Stimulated activated CD4-positive, alpha-beta T cell treated with anti-CD3 and anti-CD28 coated beads, Interleukin-12 subunit alpha, Interleukin-12 subunit beta, amount 100 ng/mL, for 4 hours (primary cell): ENCODE results near the gene PANK2.
"Not testable (repeated sequence)": the region's sequence is repeated elsewhere in the genome, so short reads cannot be mapped to it uniquely, and the experiment has no call there.

ENCODE experiments used
- DNase-seq: peaks from one replicate; pipeline ENCODE4 v3.0.0-alpha.2; 2020

PANK2 gene

DNA sequence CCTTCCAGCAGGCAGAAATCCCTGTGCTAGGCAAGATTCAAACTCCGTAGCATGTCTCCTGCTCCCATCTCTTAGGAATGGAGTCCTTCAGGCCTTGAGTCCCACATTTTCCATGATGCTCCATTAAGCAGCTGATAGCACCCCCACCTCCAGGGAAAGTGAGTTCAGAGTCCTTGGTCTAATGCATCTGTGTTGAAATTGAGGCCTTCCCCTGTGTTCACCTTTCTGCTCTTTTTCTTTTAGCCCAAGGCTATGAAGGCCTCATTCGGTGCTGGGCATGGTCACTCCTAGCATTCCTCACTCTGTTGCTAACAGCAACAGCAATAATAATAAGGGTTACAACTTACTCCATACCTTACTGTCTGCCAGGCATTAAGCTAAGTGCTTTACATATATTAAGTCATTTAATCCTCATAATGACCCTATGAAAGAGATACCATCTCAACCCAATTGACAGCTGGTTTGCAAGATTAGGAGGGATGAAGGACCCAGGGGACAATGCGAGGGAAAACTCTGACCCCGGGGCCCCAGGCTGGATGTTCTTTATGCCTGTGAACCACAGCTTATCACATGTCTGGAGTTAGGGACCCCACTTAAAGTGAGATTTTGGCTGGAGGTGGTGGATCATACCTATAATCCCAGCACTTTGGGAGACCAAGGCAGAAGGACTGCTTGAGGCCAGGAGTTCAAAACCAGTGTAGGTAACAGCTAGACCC lies 17.5 kb upstream of the PANK2 start:
- no peak for DNase-seq

GRCh38 chr20:3873507-3873906 lies 15.7 kb upstream of the PANK2 start:
- no peak for DNase-seq

DNA sequence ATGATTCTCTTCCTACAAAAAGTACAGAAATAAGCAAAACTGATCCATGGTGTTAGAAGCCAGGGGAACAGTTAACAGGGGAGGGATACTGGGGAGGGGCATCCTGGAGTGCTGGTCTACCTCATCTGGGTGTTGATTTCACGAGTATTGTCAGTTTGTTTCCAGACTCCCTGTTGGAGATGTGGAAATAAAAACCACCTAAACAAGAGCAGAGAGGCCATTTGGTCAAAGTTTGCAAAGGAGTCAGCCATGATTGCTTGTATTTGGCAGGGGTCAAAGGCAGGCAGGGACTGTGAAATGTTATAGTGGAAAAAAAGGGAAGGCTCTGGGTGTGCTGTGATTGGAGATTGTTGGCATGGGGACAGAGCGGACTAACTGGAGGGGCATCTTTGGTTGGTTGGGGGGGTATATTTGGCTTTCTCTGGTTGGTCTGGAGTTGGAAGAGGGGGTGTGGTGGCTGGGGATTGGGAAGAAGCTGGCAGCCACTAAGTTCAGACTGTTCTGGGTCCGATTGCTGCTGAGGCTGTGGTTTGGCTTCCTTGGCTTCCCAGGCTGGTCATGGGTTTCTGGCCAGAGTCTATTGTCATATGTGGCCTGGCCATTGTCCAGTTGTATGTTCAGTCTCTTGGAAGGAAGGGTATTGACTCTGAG lies 14.9 kb upstream of the PANK2 start:
- no peak for DNase-seq

GRCh38 chr20:3875378-3875974 lies 13.7 kb upstream of the PANK2 start:
- no peak for DNase-seq

DNA sequence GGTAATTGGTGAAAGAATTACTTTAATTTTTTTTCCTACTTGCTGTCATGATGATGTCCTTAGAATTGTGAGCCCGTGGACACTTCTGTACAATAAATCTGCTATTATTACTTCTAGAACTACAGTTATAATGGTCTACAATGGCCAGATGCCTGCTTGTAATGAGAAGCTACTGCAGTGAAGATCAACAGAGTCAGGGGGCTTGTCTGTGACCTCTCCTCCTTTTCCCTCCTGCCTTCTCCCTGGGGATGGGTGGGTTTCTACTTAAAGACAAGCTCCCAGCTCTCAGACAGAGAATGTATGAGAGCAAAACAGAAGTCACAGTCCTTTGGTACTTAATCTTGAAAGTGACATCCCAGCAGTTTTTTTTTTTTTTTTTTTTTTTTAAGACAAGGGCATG lies 13.2 kb upstream of the PANK2 start:
- DNase-seq = no peak

DNA sequence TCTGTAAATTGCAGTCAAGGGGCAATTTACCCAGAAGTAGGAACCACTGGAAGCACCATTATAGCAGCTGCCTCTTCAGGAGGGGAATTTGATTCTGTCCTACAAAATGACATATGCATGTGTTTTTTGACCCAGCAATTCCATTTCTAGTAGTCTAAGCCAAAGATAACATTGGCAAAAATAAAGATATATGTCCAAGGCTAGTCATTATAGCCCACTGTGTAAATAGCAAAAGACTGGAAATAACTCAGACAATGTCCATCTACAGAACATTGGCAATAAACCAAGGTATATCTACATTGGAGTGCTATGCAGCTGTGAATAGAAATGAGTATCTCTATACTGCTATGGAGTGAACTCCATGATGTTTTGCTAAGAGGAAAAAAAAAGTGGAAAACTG lies 12.5 kb upstream of the PANK2 start:
- no peak for DNase-seq

GRCh38 chr20:3878921-3879274 lies 10.3 kb upstream of the PANK2 start:
- not testable (repeated sequence) for DNase-seq

- no peak for DNase-seq
Observed at GRCh38 chr20:3885715-3886114, 3.5 kb upstream of the PANK2 start.

DNA sequence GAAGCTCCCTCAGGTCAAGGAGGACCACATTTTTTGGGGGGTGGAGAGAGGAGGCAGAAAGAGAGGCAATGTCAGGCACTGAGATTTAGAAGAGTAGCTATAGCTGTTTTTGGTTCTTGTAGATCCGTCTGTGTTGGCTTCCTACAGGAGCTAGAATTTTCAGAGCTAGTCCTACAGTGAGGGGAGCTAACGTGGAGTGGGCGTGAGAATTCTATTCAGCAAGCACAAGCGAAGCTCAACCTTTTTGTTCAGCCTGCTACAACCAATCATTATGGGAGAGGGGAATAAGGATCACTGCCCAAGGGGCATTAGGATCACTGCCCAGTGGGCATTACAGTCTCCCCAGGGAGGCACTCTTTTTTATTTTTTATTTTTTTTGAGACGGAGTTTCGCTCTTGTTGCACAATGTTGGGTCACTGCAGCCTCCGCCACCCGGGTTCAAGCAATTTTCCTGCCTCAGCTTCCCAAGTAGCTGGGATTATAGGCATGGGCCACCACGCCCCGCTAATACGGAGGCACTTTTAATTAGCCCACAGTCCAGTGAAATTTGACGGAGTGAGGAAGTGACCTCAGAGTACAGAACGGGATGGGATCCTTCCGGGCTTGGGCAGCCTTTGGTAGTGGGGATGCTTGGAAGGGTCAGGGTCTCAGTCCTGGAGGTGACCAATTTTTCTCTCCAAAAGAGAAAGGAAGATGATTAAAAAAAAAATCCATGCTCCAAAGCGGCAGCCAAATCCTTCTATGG lies 1.1 kb upstream of the PANK2 start:
- DNase-seq = no peak

DNA sequence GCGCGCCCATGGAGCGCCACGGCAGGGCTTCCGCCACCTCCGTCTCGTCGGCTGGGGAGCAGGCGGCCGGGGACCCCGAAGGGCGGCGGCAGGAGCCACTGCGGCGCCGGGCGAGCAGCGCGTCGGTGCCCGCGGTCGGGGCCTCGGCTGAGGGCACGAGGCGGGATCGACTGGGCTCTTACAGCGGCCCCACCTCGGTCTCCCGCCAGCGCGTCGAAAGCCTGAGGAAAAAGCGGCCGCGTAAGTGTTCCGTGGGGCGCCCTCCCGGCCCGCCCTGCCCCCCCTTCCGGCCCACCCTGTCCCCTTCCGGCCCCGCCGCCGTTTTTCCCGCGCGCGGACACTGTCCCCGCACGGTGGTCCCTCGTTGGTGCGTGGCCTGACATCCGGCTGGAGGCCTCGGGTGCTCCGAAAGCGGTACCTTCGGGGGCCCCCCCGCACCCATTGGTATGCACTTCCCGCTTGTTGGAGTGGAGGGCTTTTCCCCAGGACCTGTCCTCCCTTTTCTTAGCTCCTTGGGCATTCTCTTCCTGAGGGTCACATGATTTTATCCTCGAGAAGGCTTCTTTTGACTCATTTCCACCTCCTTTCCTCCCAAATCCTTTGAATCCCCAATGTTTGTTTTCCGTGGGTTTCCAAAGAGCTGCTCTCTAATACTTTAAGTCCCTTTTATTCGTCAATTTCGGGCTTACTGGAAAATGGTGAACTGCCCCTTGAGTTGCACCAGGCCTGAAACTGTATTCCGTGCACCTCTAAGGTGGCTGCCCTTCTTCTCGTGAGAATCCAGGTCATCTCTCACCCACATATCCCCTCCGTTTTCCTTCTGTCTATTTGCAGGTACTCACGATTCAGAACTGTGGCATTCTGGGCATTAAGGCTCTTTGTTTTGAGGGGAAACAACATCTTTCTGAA lies 556 bp downstream of the PANK2 start:
- DNase-seq = peak; percentile 32

DNA sequence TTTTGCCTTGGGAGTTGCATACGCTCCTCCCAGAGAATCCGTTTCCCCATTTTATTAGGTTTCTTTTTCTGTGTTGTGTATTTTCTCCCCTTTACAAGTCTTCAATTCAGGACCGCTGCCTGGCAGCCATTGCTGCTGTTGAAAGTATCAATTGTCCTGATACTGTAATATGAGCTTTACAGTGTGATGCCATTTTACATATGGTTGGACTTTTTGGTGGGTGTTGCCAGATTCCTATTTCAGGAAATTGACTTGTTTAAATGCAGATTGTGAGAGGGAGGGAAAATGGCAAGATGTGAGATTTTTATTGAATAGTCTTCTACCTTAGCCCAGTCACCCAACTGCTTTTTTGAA lies 1.2 kb downstream of the PANK2 start:
- no peak for DNase-seq

- no peak for DNase-seq
Observed at GRCh38 chr20:3890999-3891929, 2.1 kb downstream of the PANK2 start.

- DNase-seq = no peak
Observed at GRCh38 chr20:3894796-3895195, 5.6 kb downstream of the PANK2 start.

DNA sequence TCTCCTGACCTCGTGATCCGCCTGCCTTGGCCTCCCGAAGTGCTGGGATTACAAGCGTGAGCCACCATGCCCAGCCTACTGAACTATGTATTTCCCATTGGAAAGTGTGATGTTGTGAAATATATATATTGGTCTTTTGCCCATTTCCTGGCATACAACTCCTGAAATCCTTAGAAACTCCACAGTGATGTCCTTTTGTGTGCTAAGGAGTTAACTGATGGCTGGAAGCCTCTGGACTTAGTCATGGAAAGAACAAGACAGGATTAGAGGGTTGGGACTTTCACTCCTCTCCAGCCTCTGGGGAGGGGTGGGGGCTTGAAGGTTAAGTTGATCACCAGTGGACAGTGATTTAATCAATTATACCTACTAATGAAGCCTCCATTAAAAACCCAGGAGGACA lies 7.1 kb downstream of the PANK2 start:
- no peak for DNase-seq

- DNase-seq = no peak
Observed at GRCh38 chr20:3896853-3897583, 7.8 kb downstream of the PANK2 start.

DNA sequence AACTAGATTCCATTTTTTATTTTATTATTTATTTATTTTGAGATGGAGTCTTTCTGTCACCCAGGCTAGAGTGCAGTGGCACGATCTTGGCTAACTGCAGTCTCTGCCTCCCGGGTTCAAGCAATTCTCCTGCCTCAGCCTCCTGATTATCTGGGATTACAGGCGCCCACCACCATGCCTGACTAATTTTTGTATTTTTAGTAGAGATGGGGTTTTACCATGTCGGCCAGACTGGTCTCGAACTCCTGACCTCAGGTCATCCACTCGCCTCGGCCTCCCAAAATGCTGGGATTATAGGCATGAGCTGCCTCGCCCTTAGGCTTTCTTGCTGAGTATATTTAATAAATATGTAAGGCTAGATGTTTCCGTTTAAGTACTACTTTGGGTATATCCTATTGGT lies 9.0 kb downstream of the PANK2 start:
- not testable (repeated sequence) for DNase-seq

- DNase-seq = no peak
Observed at GRCh38 chr20:3898639-3899038, 9.5 kb downstream of the PANK2 start.

DNA sequence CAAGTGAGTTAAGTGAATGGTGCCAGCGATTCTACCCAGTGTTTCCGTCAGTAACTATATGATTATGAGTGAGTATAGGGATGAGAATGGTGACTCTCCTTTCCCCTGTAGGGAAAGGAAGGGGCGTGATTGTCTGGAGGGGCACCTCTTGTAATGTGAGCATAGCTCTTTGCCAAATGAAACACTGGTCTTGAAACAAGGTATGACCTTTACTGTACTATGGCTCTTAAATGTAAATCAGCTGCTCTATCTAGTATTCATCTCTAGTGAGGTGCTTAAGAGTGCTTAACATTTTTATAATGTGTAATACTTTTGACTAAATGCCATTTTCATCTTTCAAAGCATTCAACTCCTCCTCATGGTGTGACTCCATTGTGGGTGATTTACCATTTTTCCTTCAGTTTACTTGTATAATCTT lies 11.0 kb downstream of the PANK2 start:
- DNase-seq = no peak

DNA sequence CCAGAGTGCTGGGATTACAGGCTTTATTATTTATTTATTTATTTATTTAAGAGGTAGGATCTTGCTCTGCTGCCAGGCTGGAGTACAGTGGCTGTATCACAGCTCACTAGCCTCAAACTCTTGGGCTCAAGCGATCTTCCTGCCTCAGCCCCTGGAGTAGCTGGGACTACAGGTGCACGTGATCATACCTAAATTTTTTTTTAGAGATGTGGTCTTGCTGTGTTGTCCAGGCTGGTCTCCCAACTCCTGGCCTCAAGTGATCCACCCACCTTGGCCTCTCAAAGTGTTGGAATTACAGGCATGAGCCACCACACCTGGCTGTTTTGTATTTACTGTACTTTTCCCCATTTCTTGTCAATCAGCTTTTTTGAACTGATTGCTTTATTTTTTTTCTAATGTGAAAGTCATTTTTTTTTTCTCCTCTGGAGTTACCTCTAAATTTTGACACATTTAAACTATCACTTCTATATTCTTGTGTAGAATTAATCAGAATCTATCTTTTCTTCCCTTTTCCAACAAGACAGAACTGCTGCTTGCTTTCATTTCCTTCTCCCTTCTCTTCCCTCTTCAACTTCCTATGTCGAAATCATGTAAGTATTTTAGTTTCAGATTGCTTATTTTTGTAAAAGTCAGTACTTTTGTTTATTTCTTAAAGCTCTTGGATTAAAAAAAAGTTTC lies 12.0 kb downstream of the PANK2 start:
- no peak for DNase-seq

GRCh38 chr20:3901706-3902440 lies 12.7 kb downstream of the PANK2 start:
- DNase-seq = no peak
